GM18502 (cell line): ENCODE data around the gene TOP3B.

Experiments
- ATAC-seq: cut with Tn5 transposase; IDR thresholded peaks from one replicate; pipeline ENCODE4 v1.9.1; 2021; ENCODE audit warnings: mild to moderate bottlenecking; ENCODE audit not compliant: unreplicated experiment, poor library complexity

Gene TOP3B

DNA sequence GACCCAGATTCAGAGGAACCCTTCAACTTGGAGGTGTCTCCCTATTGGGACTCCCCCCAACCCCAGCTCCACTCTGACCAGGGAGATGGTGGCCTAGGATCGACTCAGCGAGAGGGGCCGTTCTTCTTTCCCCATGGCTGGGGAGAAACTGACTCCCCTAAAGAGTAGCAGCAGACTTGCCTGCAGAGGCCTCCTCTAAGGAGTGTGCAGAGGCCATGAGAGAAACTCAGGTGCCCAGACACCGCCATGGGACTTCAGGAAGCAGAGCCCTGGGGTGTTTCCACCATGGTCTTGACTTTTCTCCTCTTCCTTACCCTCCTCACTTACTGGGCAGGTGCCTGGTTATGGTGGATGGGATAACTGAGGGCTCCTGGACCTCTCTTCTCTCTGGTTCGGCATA is 2.6 kb upstream of the TOP3B start:
- no peak for ATAC-seq

DNA sequence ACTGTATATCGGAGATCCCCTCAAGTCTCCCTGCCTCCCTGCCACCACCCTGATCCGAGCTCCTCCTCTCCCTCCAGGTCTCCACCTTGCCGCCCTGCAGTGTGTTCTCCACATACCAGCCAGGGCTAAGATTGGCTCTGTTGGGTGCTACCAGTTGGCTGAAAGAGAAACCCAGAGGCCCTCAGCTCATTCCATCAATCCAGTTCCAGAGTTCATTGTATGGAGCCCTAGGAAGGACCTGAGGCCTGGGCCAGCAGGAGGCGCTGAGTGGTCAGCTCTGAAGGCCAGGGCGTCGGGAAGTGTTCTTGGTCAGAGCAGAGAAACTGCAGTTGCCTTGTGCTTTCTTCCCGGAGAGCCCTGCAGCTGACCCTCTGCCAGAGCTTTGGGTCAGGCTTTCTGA is 2.2 kb upstream of the TOP3B start:
- ATAC-seq = no peak

DNA sequence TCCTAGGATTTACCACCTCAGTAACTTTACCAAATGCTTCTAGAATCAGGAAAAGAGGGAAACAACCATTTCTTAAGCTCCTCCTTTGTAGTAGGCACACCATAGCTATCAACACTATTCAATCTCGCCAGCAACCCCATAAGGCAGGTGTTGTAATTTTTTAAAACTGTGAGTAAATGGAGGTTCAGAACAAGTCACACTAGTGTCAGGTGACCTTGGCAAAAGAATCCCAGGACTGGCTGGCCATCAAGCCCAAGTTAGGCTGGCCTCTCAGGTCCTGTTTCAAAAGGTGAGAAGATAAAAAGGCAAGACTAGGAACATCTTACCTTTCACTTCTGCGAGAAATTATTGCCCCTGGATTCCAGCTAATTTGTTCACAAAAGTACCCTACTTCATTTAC is 713 bp downstream of the TOP3B start:
- no peak for ATAC-seq

DNA sequence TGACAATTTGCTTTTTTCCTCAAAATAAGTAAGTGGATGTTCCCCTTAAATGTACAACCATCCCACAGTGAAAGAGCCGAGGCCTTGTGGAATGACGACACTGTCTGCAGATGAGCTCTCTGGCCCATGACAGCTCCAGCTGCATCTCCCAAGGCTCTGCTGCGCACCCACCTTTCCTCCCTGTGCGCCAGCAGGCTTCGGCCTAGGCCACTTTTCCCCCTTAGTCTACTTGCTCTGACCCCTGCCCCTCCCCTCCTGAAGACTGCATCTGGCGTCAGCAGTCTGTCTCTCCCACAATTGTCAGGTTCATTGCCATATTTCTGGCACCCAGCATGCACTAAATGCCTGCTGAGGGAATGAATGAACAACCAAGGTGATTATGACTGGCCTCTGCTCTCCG is 2.0 kb downstream of the TOP3B start:
- no peak for ATAC-seq

DNA sequence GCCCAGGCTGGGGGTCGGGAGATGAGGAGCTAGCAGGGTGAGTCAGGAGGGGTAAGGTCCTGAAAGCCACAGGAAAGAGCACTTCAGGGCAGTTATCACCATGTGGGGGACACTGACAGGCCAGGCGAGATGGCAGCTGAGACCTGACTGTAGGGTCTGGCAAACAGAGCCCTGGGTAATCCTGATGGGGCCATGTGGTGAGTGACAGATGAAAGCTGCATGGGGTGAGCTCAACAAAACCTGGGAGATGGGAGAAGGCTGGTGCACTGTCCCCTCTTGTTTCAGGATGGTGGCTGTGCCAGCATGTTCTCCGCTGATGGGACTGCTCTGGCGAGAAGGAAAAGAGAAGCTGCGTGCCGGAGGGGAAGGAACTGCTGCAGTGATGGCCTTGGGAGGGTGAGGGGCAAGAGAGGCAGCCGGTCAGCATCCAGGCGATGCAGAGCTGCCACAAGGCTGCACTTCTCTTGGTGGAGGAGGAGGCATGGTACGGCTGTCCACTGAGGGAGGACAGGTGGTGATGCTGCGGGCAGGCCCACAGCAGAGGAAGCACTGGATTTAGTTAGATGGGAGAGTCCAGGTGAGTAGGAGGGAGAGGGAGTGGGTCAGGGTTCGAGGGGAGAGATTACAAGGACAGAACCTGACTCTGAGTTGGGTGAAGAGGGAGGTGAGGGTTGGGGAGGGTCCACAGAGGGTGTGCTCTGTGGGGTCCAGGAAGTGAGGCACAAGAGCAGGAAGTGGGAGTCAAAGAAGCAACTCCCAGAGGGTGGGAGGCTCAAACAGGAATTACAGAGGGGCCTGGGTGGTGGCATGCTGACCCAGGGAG is 3.8 kb downstream of the TOP3B start:
- ATAC-seq = no peak

DNA sequence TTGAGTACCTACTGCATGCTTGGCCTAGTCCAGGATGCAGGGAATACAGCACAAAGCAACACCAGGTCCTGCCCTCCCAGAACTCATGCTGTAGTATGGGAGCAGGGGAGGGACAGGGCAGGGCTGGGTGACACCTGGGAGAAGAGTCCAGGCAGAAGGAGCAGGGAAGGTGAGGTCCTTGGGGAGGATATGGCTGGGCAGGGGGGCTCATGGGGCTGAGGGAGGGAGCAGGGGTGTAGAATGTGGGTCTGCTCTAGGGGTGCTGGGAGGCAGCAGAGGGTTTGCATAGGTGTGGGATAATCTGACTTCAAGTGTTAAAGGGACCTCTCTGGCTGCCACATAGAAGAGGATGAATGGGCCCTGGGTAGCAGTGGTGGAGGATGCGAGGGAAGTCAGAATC is 4.8 kb downstream of the TOP3B start:
- no peak for ATAC-seq

DNA sequence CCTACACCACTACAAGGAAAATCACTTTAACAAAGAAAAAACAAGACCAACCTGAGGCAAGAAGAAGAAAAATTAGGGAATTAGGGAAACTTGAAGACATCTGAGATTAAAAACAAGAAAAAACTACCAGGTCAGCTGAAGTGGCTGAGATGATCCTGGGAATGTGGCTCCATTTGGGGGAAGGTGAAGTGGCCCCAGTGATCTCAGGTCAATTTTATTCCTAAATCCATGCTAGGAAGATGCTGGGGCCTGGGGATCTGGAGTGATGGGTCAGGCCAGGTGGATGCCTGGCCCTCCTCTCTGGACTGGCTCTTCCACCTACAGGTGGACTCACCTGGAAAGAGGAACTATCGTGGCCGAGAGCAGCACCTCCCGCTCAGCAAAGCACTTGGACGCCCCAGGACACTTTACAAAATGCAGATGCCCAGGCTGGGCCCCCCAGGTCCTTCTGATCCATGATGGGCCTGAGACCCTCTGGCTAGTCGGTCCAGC is 6.7 kb downstream of the TOP3B start:
- ATAC-seq = no peak

DNA sequence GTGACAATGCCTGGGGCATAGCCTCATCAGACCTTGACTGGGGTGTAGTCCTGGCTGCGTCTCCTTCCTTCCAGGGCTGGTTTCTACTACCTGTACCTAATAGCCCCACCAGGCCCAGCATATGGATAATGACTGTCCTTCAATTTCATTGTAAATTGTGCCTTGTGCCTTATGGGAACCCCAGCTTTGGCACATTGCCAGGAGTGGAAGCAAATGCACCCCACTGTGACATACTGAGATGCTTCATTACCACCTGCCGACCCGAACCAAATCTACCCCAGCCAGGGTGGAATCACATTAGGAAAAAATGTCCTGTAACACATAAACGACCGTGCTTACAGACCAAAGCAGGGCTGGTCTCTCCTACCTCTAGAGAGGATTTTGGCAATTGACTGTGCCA is 7.3 kb downstream of the TOP3B start:
- no peak for ATAC-seq

DNA sequence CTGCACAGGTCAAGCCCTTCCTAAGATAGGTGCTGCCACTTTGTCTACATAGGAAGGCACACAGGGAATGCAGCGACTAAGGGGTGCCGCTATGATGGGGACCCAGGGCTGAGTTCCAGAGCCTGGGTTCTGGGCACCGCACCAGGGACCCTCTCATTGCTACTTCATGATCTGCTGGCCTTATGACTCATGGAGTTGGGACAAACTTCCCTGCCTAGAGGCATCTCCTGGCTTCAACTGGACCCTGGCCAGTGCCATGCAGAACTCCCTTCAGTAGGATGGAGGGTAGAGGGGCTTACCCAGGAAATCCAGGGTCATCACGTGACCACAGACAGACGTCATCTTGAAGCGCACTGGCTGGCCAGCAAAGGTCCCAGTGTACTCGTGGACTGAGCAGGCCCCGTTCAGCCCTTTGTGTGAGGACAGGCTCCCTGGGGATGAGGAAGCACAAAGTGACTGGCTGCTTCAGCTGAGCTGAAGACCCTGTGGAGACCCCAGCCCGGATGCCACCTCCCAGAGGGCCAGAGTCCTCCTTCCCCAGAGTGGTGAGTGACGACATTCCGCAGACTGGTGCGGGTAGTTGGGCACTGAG is 8.4 kb downstream of the TOP3B start:
- no peak for ATAC-seq

DNA sequence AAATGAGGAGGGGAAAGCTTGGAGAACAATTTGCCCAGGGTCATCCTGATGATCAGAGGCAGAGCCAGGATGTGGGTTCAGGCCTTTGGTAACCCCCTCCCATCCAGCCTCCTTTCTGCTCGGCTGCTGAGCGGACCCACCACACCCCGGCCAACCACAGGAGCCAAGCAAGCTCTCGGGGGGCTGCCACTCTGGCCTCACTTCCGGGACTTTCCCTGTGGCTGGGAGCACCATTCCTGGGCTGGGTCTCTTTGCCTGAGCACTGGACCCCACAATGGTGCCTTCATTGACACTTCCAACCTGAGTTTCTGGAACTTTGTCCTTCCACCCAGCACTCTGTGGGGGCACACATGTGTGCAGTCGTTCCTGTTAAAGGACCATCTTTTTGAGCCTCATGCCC is 9.8 kb downstream of the TOP3B start:
- ATAC-seq = no peak

DNA sequence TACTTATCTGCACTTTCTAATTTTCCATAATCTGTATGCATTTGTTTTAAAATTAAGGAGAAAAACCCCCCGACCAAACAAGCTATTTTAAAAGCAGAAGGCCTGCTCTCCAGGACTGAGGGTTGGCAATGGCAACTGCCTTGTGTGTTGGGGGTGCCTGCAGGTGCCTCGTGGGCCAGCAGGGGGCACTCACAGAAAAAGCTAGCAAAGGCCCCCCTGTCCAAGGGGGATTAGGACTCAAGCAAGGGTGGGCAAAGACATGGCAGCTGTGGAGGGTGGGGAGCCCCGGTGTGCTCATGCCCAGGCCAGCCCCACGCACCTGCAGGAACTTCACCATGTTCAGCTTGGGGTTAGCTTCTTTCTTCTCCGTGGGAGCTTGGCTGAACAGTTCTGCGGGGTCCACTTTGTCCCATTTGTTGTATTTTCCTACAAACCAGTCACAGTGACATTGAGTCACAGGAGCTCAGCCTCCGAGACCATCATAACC is 10.3 kb downstream of the TOP3B start:
- no peak for ATAC-seq

DNA sequence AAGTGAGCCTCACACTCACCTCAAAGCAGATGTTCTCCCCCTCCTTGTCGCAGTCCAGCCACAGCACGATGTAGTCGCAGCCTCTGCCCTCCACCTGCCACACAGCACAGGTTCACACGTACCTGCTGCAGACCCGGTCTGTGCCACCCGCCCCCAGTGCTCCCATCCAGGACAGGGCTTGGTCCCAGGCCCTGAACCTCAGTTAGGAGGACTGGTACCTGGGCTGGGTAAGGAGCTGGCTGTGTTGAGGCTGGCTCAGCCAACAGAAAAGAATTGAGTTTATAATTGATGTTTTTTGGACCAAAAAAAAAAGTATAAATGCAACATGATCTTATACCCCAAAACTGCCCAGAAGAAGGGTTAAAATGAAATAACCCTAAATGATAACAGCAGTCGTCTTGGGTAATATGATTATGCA is 10.7 kb downstream of the TOP3B start:
- no peak for ATAC-seq

DNA sequence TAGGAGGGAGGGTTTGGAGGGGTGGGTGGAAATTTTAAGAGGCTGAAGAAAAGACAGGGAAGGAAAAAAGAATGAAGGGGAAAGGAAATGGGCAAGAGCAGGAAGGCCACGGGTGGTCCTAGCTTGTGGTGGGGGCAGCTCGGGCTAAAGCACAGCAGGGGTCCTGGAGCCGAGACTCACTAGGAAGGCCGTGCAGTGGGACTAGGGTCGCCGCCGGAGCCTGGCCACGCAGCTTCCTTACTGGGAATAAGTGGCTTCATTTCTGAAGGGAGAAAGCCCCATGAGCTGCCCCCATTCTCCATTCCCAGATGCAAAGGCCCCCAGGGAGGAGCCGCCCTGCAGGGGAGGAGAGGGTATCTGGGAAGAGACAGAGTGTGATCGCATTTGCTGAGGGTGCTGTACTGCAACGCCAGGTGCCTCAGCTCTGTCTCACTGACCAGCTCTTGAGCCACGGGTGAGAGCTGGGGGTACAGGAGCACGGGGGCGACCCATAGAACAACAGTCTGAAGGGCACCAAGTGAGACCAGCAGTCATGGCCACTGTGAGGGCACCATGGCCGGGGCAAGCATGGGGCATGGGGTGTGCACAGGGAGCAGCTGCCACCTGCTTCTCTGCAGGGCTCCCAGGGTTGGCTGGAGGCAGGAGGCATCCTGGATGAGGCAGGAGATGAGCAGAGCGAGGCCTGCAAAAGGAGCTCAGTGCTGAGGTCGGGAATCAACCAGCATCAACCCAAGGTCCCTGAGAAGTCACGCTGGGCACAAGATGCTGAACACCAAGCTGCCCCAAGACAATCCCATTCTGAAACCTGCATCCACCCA is 11.6 kb downstream of the TOP3B start:
- no peak for ATAC-seq

DNA sequence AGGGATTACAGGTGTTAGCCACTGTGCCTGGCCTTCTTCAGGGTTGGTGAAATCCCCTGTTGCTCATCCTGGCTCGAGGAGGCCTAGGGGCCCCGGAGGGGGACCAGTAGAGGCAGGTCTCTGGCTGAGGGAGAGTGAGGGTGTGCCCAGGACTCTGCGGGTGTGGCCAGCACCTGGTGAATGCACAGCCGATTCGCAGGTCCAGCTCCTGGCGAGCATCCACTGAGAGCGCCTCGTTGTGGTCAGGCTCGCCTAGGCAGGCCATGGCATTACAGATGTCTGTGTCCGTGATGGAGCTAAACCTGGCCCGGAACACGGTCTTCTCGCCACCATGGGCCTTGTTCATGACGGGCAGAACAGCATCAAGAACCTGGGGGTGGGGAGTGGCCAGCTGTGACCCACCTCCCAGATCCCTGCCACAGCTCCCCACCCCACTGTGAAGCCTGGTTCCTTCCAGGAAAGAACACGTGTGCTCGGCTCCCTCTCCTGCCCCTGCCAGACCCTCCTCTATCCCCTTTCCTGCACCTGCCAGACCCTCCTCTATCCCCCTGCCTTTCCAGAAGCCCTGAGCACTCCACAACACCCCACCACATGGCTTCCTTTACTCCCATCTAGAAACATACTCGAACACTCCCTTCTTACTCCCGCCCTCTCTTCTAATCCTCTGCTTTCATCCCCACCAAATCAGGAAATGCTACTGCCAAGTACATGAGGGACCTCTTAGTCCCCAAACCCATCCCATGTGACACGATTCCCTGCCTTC is 12.4 kb downstream of the TOP3B start:
- ATAC-seq = no peak

DNA sequence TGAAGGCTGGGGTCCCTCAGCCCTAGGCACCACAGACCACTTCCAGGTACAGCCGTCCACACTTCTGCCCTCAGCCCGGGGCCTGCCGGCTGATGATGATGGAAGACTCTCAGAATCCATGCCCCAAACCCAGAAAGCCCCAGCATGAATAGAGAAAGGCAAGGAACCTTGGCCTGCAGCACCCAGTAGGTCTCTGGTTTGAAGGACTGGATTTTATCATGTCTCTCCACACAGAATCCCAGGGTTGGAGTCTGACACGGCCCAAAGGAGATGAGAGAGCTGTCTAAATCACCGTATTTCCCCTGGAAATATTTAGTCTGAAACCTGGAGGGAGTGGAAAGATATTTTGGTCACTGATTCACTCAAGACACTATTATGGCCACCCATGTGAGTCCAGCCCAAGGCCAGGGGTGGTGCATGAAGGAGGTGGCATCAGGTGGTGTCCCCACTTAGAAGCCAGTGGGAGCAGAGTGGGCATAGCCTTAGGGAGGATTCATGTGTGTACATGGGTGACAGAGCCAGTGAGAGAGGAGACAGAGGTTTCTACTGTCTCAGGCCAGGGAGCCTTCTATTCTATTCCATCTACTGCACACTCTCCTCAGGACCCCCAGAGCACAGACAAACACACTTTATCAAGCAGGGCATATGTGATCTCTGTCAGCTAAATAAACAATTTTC is 14.0 kb downstream of the TOP3B start:
- ATAC-seq = no peak

DNA sequence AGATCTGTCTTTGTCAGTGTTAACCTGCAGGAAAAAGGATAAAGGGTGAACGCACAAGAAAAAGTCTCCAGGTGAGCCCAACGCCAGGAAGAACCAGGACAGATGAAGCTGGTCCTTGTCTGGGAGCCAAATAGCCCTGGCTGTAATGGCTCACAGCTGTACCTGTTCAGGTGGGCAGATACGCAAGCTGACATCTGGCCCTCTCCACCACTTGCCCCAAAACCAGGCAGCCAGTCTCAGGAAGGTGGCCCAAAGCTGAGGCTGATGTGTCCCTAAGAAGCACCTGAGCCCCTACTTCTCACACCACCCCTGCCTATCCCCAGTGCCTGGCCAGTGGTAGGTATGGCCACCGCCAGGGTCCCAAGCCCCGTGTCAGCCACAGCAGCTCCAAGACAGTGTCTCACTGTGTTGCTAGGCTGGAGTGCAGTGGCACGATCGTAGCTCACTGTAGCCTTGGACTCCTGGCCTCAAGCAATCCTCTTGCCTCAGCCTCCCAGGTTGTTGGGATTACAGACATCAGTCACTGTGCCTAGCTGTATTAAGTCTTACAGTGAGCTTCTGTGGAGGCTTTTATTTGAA is 14.8 kb downstream of the TOP3B start:
- ATAC-seq = no peak

DNA sequence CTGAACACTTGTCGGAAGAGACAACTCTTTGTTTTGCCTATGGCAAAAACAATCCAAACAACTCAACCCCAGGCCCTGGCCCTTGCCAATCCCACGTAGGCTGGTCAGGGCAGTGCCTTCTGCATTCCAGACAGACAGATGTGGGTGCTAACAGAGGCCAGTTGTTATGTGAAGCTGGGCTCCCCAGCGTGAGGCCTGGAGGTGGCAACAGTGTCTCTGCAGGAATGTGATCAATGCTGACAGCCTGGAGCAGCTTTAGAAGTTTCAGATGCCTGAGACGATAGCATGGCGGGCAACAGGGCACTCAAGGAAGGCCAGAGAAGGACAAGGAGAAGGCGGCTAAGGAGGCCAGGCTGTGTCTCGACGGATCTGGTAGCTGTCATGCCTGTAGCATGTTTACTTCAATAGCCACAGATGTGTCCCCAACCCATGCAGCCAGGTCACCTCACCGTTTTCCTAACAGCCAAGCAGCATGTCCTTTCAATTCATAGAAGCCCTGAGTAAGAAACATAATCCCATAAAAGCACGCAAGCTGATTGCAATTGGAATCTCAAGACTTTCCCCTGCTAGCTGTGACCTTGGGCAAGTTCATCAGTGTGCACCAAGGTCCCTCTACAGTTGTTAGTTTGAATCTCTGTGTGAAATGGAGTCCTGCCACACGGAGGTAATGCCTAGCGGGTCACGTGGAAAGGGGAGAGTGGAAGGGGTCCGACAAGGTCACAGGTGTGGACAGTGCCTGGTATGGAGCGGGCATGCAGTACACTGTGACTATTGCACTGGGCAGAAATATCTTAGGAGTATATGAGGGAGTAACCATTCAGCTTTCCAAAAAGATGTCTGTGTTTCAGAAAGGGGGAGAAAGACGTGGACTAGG is 15.7 kb downstream of the TOP3B start:
- ATAC-seq = no peak

DNA sequence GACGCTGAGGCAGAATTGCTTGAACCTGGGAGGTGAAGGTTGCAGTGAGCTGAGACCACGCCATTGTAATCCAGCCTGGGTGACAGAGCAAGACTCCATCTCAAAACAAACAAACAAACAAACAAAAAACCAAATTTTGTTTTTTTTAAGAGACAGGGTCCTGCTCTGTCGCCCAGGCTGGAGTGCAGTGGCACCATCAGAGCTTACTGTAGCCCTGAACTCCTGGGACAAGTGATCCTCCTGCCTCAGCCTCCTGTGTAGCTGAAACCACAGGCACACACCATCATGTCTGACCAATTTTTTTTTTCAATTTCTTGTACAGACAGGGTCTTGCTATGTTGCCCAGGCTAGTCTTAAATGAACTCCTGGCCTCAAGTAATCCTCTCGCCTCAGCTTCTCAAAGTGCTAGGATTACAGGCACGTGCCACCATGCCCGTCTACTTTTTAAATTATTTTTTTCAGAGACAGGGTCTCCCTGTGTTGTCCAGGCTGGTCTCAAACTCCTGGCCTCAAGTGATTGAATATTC is 16.8 kb downstream of the TOP3B start:
- no peak for ATAC-seq
